ENCODE data around the gene NIPBL.

The NIPBL gene

GRCh38 chr5:37109338-37109737 lies 232.8 kb downstream of the NIPBL start:
- DNase-seq: no peak

- DNase-seq: no peak
Measured at GRCh38 chr5:37110135-37110534, 233.6 kb downstream of the NIPBL start.

- DNase-seq: no peak
Measured at GRCh38 chr5:37111426-37112382, 235.1 kb downstream of the NIPBL start.

GRCh38 chr5:37112383-37112991 lies 235.9 kb downstream of the NIPBL start:
- no peak for DNase-seq
